Measurements from ENCODE around the gene LIMCH1. TPM values are rescaled to one million over a fixed set of nuclear protein-coding genes. Genes with fewer than 3 reads are reported as not detected.

The LIMCH1 gene
- total RNA-seq, 2 experiments from 2014 or later, result not detected

GRCh38 chr4:41598580-41598979 is 60.6 kb downstream of the LIMCH1 start:
- CTCF ChIA-PET, result no interaction called here
- intact Hi-C loops (cut with micrococcal nuclease), result no loop called here
- no peak for ATAC-seq

GRCh38 chr4:41599192-41599786 is 61.3 kb downstream of the LIMCH1 start:
- Mint-ChIP-seq H3K9me3 (no peaks in the 10 kb centered on the region), H3K27me3 (peaks cover 4% of the 10 kb centered on the region), H3K4me1 (ENCODE audit: low read depth) (no peaks in the 10 kb centered on the region), H3K4me3 (no peak overlapping the region), H3K36me3 (ENCODE audit: low read depth) (no peaks in the 10 kb centered on the region), H3K27ac (no peak overlapping the region)
- ATAC-seq, result no peak
- no peak for DNase-seq
- CTCF ChIA-PET, result no interaction called here
- POLR2A ChIA-PET, result interaction anchor here (0.6 kb wide), 1 partner anchor 1901 kb away, joined by 3 read pairs; no protein-coding TSS in a partner anchor
- no peak for TF ChIP-seq CTCF (IDR thresholded peaks at IDR 0.05)
- intact Hi-C loops (cut with micrococcal nuclease), result no loop called here

More at GRCh38 chr4:41598580-41598979, 60.6 kb downstream of the LIMCH1 start:
- Mint-ChIP-seq H3K4me3 (no peak overlapping the region), H3K36me3 (ENCODE audit: low read depth) (no peaks in the 10 kb centered on the region), H3K27ac (no peak overlapping the region), H3K4me1 (ENCODE audit: low read depth) (no peaks in the 10 kb centered on the region), H3K9me3 (no peaks in the 10 kb centered on the region), H3K27me3 (peaks cover 4% of the 10 kb centered on the region)
- POLR2A ChIA-PET, result interaction anchor here (0.6 kb wide), 1 partner anchor 1900 kb away, joined by 3 read pairs; no protein-coding TSS in a partner anchor
- TF ChIP-seq CTCF (IDR thresholded peaks at IDR 0.05), result no peak
- no peak for DNase-seq

GRCh38 chr4:41600243-41600912 is 62.4 kb downstream of the LIMCH1 start:
- ChIA-PET CTCF (no interaction called here), POLR2A (no interaction called here)
- H3K27ac Mint-ChIP-seq, result no peak overlapping the region
- ATAC-seq (no peak), DNase-seq (no peak)
- H3K4me1 Mint-ChIP-seq (ENCODE audit: low read depth), result no peaks in the 10 kb centered on the region
- H3K36me3 Mint-ChIP-seq (ENCODE audit: low read depth), result no peaks in the 10 kb centered on the region
- no peak for TF ChIP-seq CTCF (IDR thresholded peaks at IDR 0.05)
- intact Hi-C loops (cut with micrococcal nuclease), result no loop called here
- H3K27me3 Mint-ChIP-seq, result peaks cover 2% of the 10 kb centered on the region
- no peaks in the 10 kb centered on the region for H3K9me3 Mint-ChIP-seq
- H3K4me3 Mint-ChIP-seq, result no peak overlapping the region

GRCh38 chr4:41601025-41601424 is 63.1 kb downstream of the LIMCH1 start:
- ChIA-PET CTCF (no interaction called here), POLR2A (no interaction called here)
- no peak for DNase-seq
- TF ChIP-seq CTCF (IDR thresholded peaks at IDR 0.05), result no peak
- no peak overlapping the region for H3K27ac Mint-ChIP-seq
- peaks cover 3% of the 10 kb centered on the region for H3K27me3 Mint-ChIP-seq
- no peaks in the 10 kb centered on the region for H3K36me3 Mint-ChIP-seq (ENCODE audit: low read depth)
- no peak overlapping the region for H3K4me3 Mint-ChIP-seq
- ATAC-seq, result no peak
- no peaks in the 10 kb centered on the region for H3K4me1 Mint-ChIP-seq (ENCODE audit: low read depth)
- intact Hi-C loops (cut with micrococcal nuclease), result no loop called here
- no peaks in the 10 kb centered on the region for H3K9me3 Mint-ChIP-seq

GRCh38 chr4:41602113-41602512 is 64.2 kb downstream of the LIMCH1 start:
- H3K36me3 Mint-ChIP-seq (ENCODE audit: low read depth), result no peaks in the 10 kb centered on the region
- H3K27ac Mint-ChIP-seq, result no peak overlapping the region
- no peak overlapping the region for H3K4me3 Mint-ChIP-seq
- no peaks in the 10 kb centered on the region for H3K9me3 Mint-ChIP-seq
- no peaks in the 10 kb centered on the region for H3K4me1 Mint-ChIP-seq (ENCODE audit: low read depth)
- DNase-seq (no peak), ATAC-seq (no peak)
- intact Hi-C loops (cut with micrococcal nuclease), result no loop called here
- TF ChIP-seq CTCF (IDR thresholded peaks at IDR 0.05), result no peak
- ChIA-PET CTCF (no interaction called here), POLR2A (no interaction called here)
- H3K27me3 Mint-ChIP-seq, result peaks cover 3% of the 10 kb centered on the region
